Activated CD4-positive, alpha-beta T cell treated with anti-CD3 and anti-CD28 coated beads for 36 hours (primary cell): ENCODE results near the gene MCTP1. TPM values are rescaled to one million over a fixed set of nuclear protein-coding genes. Genes with fewer than 3 reads are reported as not detected.

Experiments used
- ATAC-seq: fragments of 200-7000 bp; cut with Tn5 transposase; one replicate; pipeline ENCODE4 v1.10.0; 2021; ENCODE audit warnings: mild to moderate bottlenecking, moderate library complexity
- CTCF ChIA-PET: fragments of 350-600 bp; sonication (Branson Sonifier 250); formaldehyde crosslinking; loops from one replicate; lab custom pipeline; 2021; ENCODE audit warnings: antibody characterized with exemption; lab: Charles Lee
- POLR2A ChIA-PET: fragments of 350-600 bp; sonication (Branson Sonifier 250); formaldehyde crosslinking; loops from one replicate; lab custom pipeline; 2021; ENCODE audit warnings: antibody characterized with exemption, inconsistent platforms; lab: Charles Lee
- DNase-seq: peaks from one replicate; pipeline ENCODE4 v3.0.0-alpha.2; 2020
- H3K27ac Mint-ChIP-seq: one replicate; pipeline ENCODE4 v1.8.0; 2021; ENCODE audit warnings: mixed read lengths
- H3K27me3 Mint-ChIP-seq: one replicate; pipeline ENCODE4 v1.8.0; 2021; ENCODE audit warnings: mixed read lengths
- H3K36me3 Mint-ChIP-seq: one replicate; pipeline ENCODE4 v1.8.0; 2021; ENCODE audit warnings: low read depth, mixed read lengths
- H3K4me1 Mint-ChIP-seq: one replicate; pipeline ENCODE4 v1.8.0; 2021; ENCODE audit warnings: mixed read lengths
- H3K4me3 Mint-ChIP-seq: one replicate; pipeline ENCODE4 v1.8.0; 2021; ENCODE audit warnings: mild to moderate bottlenecking, moderate library complexity, mixed read lengths
- H3K9me3 Mint-ChIP-seq: one replicate; pipeline ENCODE4 v1.8.0; 2021; ENCODE audit warnings: low read depth, mixed read lengths
- intact Hi-C, 2 experiments: fragments of 100-400 bp; cut with DNase I in 1 of 2; cut with micrococcal nuclease in 1 of 2; formaldehyde crosslinking; loops; one replicate each; pipeline versions ENCODE4 v1.14.2 to v1.15.1; 2022 to 2024; cut with DNase I, micrococcal nuclease
- total RNA-seq, 2 experiments: library from RNA; stranded (reverse); gene quantifications; one replicate each; pipeline ENCODE4 v1.2.3, GENCODE V29; 2021

MCTP1 gene
- total RNA-seq, 2 experiments from 2014 or later: 0.32 to 0.53 TPM

DNA sequence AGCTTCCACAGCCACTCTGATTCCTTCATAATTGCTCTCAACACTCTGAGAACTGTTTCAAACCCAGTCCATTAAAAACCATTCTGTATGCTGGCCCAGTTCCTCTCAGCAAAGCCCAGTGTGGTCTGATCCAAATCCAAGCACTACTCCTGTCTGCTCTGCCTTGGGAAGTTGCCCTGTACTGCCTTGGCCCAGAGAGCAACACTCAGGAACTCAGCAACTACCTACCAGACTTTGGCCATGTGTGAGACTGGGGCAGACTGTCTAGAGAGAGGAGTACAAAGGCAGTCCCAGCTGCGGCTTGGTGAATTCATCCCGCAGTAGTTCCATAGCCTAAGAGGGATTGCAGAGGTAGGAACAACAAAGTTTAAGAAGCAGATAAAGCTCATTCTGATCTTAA lies 214.4 kb downstream of the MCTP1 start:
- ATAC-seq (no peak), DNase-seq (no peak)
- H3K9me3 Mint-ChIP-seq: no peaks in the 10 kb centered on the region
- no peaks in the 10 kb centered on the region for H3K27me3 Mint-ChIP-seq
- ChIA-PET CTCF (interaction anchor here (0.6 kb wide), 1 partner anchor 190 kb away, joined by 3 read pairs; no protein-coding TSS in a partner anchor), POLR2A (no interaction called here)
- H3K4me3 Mint-ChIP-seq: no peak overlapping the region
- no peaks in the 10 kb centered on the region for H3K36me3 Mint-ChIP-seq
- intact Hi-C loops: no loop called here
- peaks cover 5% of the 10 kb centered on the region for H3K4me1 Mint-ChIP-seq
- no peak overlapping the region for H3K27ac Mint-ChIP-seq

DNA sequence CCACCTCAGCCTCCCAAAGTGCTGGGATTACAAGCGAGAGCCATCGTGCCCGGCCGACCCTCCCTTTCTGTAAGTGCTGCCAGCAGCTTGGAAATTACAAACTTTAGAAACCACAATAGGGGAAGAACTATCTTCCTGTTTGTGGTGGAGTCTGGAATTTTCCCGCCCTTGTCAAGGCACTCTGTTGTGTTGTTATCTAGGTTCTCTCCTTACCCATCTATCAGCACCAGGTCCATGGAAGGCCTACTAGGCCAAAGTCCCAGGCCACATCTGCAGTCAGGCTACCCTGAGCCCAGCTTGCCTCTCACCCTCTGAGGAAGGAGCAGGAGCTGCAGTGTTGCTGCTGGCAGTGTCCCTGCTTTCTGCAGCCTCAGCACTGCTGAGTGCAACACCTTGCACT lies 214.9 kb downstream of the MCTP1 start:
- no peaks in the 10 kb centered on the region for H3K36me3 Mint-ChIP-seq
- H3K4me3 Mint-ChIP-seq: no peak overlapping the region
- CTCF ChIA-PET: no interaction called here
- H3K27ac Mint-ChIP-seq: no peak overlapping the region
- H3K4me1 Mint-ChIP-seq: peaks cover 5% of the 10 kb centered on the region
- DNase-seq (no peak), ATAC-seq (no peak)
- POLR2A ChIA-PET: no interaction called here
- H3K27me3 Mint-ChIP-seq: no peaks in the 10 kb centered on the region
- intact Hi-C loops: no loop called here
- no peaks in the 10 kb centered on the region for H3K9me3 Mint-ChIP-seq

DNA sequence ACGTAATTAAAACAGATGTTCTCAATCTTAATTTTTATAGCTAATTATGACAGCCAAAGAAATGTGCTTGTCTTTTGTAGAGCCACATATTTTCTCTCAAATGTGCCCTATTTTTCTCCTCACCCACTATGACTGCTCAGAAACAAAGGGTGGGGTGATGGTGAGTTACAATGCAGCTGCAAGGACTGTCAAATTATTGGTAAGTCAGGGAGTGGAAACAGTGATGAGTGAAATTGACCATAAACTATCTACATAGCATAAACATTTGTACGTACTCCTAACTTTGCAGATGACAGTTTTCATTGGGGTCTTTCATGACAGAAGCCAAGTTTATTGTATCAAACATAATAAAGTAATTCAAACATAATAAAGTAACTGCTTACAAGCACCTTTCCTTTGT lies 215.9 kb downstream of the MCTP1 start:
- Mint-ChIP-seq H3K9me3 (no peaks in the 10 kb centered on the region), H3K36me3 (no peaks in the 10 kb centered on the region), H3K27me3 (no peaks in the 10 kb centered on the region), H3K27ac (no peak overlapping the region), H3K4me1 (peaks cover 5% of the 10 kb centered on the region), H3K4me3 (no peak overlapping the region)
- ATAC-seq (no peak), DNase-seq (no peak)
- ChIA-PET CTCF (no interaction called here), POLR2A (no interaction called here)
- intact Hi-C loops: no loop called here

DNA sequence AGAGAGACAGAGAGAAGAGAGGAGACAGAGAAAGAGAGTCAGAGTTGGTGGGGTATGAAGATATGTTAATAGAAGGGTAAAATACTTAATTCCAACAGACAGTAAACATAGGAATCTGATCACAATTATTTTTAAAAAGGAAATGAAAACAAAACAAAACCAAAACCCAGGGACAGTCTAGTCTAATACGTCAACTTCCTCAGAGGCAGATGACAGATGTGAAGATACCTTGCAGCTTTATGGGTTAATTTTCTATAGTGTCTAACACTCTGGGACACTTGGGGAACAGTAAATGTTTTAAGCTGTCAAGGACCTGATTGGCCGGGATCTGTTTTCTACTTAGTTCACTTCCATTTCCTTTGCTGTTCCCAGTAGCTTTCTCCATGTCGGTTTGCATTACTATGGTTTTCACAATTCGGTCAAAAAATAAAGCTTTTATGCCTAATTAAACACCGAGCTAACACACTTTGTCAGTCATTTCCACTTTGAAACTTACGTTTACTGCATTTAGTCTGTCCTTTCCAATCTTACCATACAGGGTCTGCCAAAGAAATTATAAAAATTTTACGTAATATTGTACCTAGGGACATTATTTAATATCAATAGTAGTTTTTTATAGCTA lies 216.5 kb downstream of the MCTP1 start:
- ATAC-seq (no peak), DNase-seq (no peak)
- Mint-ChIP-seq H3K4me1 (peaks cover 5% of the 10 kb centered on the region), H3K36me3 (no peaks in the 10 kb centered on the region), H3K27ac (no peak overlapping the region), H3K27me3 (no peaks in the 10 kb centered on the region), H3K4me3 (no peak overlapping the region), H3K9me3 (no peaks in the 10 kb centered on the region)
- intact Hi-C loops: no loop called here
- POLR2A ChIA-PET: no interaction called here
- CTCF ChIA-PET: no interaction called here

DNA sequence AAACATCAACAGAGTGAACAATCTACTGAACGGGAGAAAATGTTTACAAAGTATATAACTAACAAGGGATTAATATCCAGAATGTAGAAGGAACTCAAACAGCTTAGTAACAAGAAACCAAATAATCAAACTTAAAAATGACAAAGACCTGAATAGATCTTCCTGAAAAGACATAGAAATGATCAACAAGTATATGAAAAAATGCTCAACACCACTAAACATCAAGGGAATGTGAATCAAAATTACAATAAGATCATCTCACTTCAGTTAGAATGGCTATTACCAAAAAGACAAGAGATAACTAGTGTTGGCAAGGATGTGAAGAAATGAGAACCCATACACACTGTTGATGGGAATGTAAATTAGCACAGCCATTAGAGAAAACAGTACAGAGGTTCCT lies 218.8 kb downstream of the MCTP1 start:
- ChIA-PET CTCF (no interaction called here), POLR2A (no interaction called here)

DNA sequence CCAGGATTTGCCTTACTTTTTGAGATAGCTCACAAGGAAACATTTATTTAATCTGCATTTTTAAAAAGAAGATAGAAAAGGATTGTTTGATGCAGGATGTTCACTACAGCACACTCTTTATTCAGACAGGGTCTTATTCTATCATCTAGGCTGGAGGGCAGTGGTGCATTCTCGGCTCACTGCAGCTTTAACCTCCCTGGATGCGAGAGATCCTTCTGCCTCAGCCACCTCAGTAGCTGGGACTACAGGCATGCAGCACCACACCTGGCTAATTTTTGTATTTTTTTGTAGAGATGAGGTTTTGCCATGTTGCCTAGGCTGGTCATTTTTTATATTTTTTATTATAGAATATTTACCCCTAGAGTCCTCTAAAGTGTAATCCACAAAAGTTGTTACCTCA lies 221.4 kb downstream of the MCTP1 start:
- no peaks in the 10 kb centered on the region for H3K27me3 Mint-ChIP-seq
- intact Hi-C loops: no loop called here
- no peak overlapping the region for H3K4me3 Mint-ChIP-seq
- H3K27ac Mint-ChIP-seq: no peak overlapping the region
- ChIA-PET POLR2A (no interaction called here), CTCF (no interaction called here)
- no peaks in the 10 kb centered on the region for H3K9me3 Mint-ChIP-seq
- H3K4me1 Mint-ChIP-seq: no peaks in the 10 kb centered on the region
- no peak for ATAC-seq
- no peak for DNase-seq
- H3K36me3 Mint-ChIP-seq: no peaks in the 10 kb centered on the region

More for the DNA sequence above, 218.8 kb downstream of the MCTP1 start:
- intact Hi-C loops: no loop called here
- no peaks in the 10 kb centered on the region for H3K9me3 Mint-ChIP-seq
- H3K27me3 Mint-ChIP-seq: no peaks in the 10 kb centered on the region
- no peak for ATAC-seq
- H3K27ac Mint-ChIP-seq: no peak overlapping the region
- no peak for DNase-seq
- H3K36me3 Mint-ChIP-seq: no peaks in the 10 kb centered on the region
- no peak overlapping the region for H3K4me3 Mint-ChIP-seq
- H3K4me1 Mint-ChIP-seq: peaks cover 5% of the 10 kb centered on the region

DNA sequence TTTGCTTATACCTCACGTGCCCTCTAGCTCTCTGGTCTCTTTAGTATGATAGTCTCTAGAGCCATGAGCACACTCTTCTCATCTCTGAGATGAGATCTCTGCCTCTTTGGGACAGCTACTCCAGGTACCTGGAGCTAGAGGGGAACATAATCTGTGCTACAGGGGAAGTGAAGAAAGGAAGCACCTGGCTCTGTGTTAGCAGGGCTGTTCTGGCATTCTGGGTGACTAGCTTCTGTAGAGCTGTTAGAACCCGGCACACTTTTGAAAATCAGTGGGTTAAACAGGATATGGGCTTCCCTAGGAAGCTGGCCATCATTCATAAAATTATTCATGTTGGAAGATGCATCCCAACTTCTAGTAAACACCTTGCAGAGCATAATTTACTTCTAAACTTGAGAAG lies 224.8 kb downstream of the MCTP1 start:
- intact Hi-C loops: no loop called here
- H3K4me3 Mint-ChIP-seq: no peak overlapping the region
- DNase-seq (no peak), ATAC-seq (no peak)
- no peaks in the 10 kb centered on the region for H3K4me1 Mint-ChIP-seq
- H3K9me3 Mint-ChIP-seq: no peaks in the 10 kb centered on the region
- no peaks in the 10 kb centered on the region for H3K36me3 Mint-ChIP-seq
- POLR2A ChIA-PET: no interaction called here
- CTCF ChIA-PET: interaction anchor here (0.6 kb wide), 1 partner anchor 186 kb away, joined by 3 read pairs; no protein-coding TSS in a partner anchor
- H3K27ac Mint-ChIP-seq: no peak overlapping the region
- H3K27me3 Mint-ChIP-seq: no peaks in the 10 kb centered on the region

DNA sequence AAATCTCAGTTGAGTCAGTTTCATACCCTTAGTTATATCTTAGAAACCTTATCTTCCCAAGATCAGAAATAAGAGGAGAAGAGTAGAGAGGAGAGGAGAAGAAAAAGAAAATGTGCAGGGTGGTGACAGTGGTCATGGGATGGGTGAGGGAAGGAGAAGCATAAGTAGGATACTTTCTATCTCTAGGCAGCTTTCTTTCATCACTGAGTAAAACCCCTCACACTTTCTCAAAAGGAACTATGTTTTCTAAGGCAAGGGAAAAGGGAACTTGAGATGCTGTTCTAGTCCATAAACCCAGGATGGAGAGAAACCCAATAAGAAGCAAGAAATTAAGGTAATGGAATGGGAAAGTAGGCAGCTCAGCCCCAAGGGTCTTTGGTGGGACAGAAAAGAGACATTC lies 225.3 kb downstream of the MCTP1 start:
- Mint-ChIP-seq H3K9me3 (no peaks in the 10 kb centered on the region), H3K4me1 (no peaks in the 10 kb centered on the region), H3K36me3 (no peaks in the 10 kb centered on the region), H3K27ac (no peak overlapping the region), H3K27me3 (no peaks in the 10 kb centered on the region), H3K4me3 (no peak overlapping the region)
- no peak for DNase-seq
- ChIA-PET POLR2A (no interaction called here), CTCF (interaction anchor here (0.6 kb wide), 1 partner anchor 186 kb away, joined by 3 read pairs; no protein-coding TSS in a partner anchor)
- no peak for ATAC-seq
- intact Hi-C loops: no loop called here

DNA sequence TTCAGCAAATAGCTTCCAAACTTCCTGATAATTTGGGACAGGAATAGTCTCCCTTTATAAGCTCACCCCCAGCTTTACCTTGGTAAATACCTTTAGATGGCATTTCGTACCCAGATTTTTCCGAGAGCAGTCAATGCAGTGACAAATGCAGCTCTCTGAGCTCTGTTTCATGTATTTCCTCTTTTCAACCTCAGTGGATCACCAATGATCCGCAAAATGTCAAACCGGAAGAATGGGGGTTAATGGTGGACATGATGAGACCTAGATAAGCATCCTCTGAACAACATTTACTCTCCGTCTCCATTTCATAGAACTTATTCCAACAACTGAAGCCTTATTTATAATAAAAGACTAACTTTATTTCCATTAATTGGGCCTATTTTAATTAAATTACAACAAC lies 227.3 kb downstream of the MCTP1 start:
- Mint-ChIP-seq H3K4me1 (no peaks in the 10 kb centered on the region), H3K36me3 (no peaks in the 10 kb centered on the region), H3K4me3 (no peak overlapping the region), H3K9me3 (no peaks in the 10 kb centered on the region), H3K27ac (no peak overlapping the region), H3K27me3 (no peaks in the 10 kb centered on the region)
- POLR2A ChIA-PET: no interaction called here
- CTCF ChIA-PET: interaction anchor here (0.8 to 1.1 kb wide), 2 partner anchors 10 to 181 kb away, joined by 3 read pairs; no protein-coding TSS in a partner anchor
- intact Hi-C loops: no loop called here
- no peak for DNase-seq
- no peak for ATAC-seq

DNA sequence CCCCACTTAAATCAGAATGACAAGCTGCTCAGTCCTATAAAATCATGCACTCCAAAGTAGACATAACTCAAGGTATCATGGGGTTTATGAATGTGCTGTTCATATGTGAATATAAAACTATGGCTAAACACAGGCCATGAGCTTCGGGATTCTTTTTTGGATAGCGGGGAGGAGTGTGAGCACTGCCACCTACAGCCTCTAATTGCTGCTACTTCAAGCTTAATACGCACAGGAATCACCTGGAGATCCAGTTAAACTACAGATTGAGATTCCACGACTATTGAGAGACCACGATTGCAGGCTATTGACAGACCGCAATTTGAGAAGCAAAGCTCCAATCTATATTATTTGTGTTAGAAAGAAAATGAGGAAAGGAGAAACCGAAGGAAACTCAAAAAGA lies 231.6 kb downstream of the MCTP1 start:
- Mint-ChIP-seq H3K9me3 (no peaks in the 10 kb centered on the region), H3K4me3 (no peak overlapping the region), H3K4me1 (no peaks in the 10 kb centered on the region), H3K27ac (no peak overlapping the region), H3K27me3 (no peaks in the 10 kb centered on the region), H3K36me3 (no peaks in the 10 kb centered on the region)
- no peak for ATAC-seq
- intact Hi-C loops: no loop called here
- ChIA-PET POLR2A (no interaction called here), CTCF (interaction anchor here (0.6 to 1.4 kb wide), 3 partner anchors 10 to 85 kb away, joined by 3 to 4 read pairs (median 3); no protein-coding TSS in a partner anchor)
- no peak for DNase-seq

DNA sequence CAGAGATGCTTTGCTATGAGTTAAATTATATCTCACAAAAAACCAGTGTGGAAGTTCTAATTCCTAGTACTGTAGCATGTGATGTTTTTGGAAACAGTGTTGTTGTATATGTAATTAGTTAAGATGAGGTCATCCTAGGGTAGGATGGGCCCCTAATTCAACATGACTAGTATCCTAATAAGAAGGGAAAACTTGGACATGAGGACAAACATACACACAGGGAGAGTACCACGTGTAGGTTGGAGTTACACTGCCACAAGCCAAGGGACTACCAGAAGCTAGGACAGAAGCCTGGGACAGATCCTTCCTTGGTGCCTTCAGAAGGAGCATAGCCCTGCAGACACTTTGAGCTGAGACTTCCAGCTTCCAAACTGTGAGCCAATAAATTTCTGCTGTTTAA lies 234.2 kb downstream of the MCTP1 start:
- Mint-ChIP-seq H3K27me3 (no peaks in the 10 kb centered on the region), H3K27ac (no peak overlapping the region), H3K9me3 (no peaks in the 10 kb centered on the region), H3K4me3 (no peak overlapping the region), H3K36me3 (no peaks in the 10 kb centered on the region), H3K4me1 (no peaks in the 10 kb centered on the region)
- DNase-seq (no peak), ATAC-seq (no peak)
- intact Hi-C loops: no loop called here
- POLR2A ChIA-PET: no interaction called here
- CTCF ChIA-PET: no interaction called here

DNA sequence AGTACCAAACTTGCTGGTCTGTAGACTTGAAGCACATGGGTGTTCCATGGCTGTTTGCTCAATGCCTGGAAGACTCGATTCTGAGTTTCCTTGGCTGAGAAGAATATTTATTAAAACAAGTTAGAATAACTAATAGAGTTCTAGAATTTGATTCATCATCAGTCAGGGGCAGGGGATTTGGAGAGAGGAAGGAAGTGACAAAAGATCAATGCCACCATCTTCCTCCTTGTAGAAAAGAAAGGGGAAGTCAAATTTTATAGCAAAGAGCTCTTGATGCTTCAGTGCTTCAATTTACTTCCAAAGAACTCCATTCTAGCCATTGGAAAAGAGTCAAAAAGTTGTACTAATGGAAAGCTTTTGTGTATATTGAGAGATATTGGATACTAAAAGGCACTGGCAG lies 236.3 kb downstream of the MCTP1 start:
- Mint-ChIP-seq H3K4me1 (no peaks in the 10 kb centered on the region), H3K27ac (no peak overlapping the region), H3K9me3 (no peaks in the 10 kb centered on the region), H3K4me3 (no peak overlapping the region), H3K27me3 (no peaks in the 10 kb centered on the region), H3K36me3 (no peaks in the 10 kb centered on the region)
- POLR2A ChIA-PET: no interaction called here
- ATAC-seq (no peak), DNase-seq (no peak)
- CTCF ChIA-PET: interaction anchor here (1.5 kb wide), 1 partner anchor 9 kb away, joined by 3 read pairs; no protein-coding TSS in a partner anchor
- intact Hi-C loops: no loop called here
